ENCODE results near the gene PHF11.
"Not testable (repeated sequence)": the region's sequence is repeated elsewhere in the genome, so short reads cannot be mapped to it uniquely, and the experiment has no call there.

Gene PHF11

DNA sequence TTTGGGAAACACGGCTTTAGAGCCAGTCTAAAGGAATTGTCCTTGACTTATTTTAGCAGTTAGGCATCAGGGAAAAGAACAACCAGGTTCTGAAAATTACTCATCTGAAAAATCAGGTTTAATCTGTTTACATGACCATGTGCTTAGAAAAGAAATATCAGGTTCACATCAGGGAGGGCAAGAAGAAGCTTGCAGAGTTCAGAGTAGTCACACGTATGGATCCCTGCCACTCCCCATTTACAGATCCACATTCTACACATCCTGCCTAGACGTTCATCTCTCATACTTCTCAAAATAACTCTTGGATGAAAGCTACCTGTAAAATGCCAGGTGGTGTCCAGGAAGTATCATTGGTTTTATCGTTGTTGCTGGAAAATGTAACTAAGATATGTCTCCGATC is 14.0 kb upstream of the PHF11 start:
- Histone ChIP-seq H3K36me3 (ENCODE audit: insufficient read depth, low read length) (no peaks in the 10 kb centered on the region), H3K4me3 (no peak overlapping the region), H3K27ac (no peak overlapping the region), H3K9me3 (ENCODE audit: low read depth, low read length) (no peaks in the 10 kb centered on the region), H3K9ac (ENCODE audit: insufficient read length) (no peak overlapping the region)
- DNase-seq (ENCODE audit: low read depth, low spot score), result no peak
- TF ChIP-seq EZH2 (IDR thresholded peaks at IDR 0.05), result no peak
- TF ChIP-seq FOXP2 (optimal IDR thresholded peaks at IDR 0.05; ENCODE audit: control extremely low read depth, extremely low read length, insufficient read depth), result no peak
- no peak for TF ChIP-seq POLR2AphosphoS5 (IDR thresholded peaks at IDR 0.05; ENCODE audit: borderline replicate concordance, low read depth, low read length)

DNA sequence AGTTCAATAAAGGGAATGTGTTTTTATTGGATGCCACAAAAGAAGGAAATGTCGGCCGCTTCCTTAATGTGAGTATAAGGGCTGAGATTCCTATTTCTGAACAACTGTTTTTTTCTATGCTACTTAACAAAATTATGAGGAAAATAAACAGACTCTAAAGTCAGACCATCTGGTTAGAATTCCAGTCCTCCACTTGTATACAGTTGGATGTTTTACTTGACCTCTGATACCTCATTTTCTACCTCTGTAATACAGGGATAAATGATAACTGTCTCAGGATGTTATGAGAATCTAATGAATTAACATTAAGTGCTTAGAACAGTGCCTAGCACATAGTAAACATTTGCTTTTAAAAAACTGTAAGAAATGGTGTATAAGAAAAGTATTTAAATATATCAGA is 7.2 kb upstream of the PHF11 start:
- DNase-seq (ENCODE audit: low read depth, low spot score), result no peak
- no peak overlapping the region for H3K27ac ChIP-seq
- H3K4me3 ChIP-seq, result no peak overlapping the region
- TF ChIP-seq FOXP2 (optimal IDR thresholded peaks at IDR 0.05; ENCODE audit: control extremely low read depth, extremely low read length, insufficient read depth), result no peak
- no peak for TF ChIP-seq EZH2 (IDR thresholded peaks at IDR 0.05)
- no peak for TF ChIP-seq POLR2AphosphoS5 (IDR thresholded peaks at IDR 0.05; ENCODE audit: borderline replicate concordance, low read depth, low read length)
- H3K9ac ChIP-seq (ENCODE audit: insufficient read length), result no peak overlapping the region
- no peaks in the 10 kb centered on the region for H3K9me3 ChIP-seq (ENCODE audit: low read depth, low read length)
- H3K36me3 ChIP-seq (ENCODE audit: insufficient read depth, low read length), result no peaks in the 10 kb centered on the region

- H3K4me3 ChIP-seq, result no peak overlapping the region
- TF ChIP-seq FOXP2 (optimal IDR thresholded peaks at IDR 0.05; ENCODE audit: control extremely low read depth, extremely low read length, insufficient read depth), result no peak
- no peak for TF ChIP-seq EZH2 (IDR thresholded peaks at IDR 0.05)
- TF ChIP-seq POLR2AphosphoS5 (IDR thresholded peaks at IDR 0.05; ENCODE audit: borderline replicate concordance, low read depth, low read length), result no peak
- H3K9me3 ChIP-seq (ENCODE audit: low read depth, low read length), result no peaks in the 10 kb centered on the region
- no peak for DNase-seq (ENCODE audit: low read depth, low spot score)
- no peak overlapping the region for H3K27ac ChIP-seq
- no peak overlapping the region for H3K9ac ChIP-seq (ENCODE audit: insufficient read length)
- no peaks in the 10 kb centered on the region for H3K36me3 ChIP-seq (ENCODE audit: insufficient read depth, low read length)
Measured at GRCh38 chr13:49494645-49495044, 1.1 kb upstream of the PHF11 start.

GRCh38 chr13:49496837-49497236 is 1.1 kb downstream of the PHF11 start:
- H3K9me3 ChIP-seq (ENCODE audit: low read depth, low read length); H3K4me3 ChIP-seq; DNase-seq (ENCODE audit: low read depth, low spot score); H3K36me3 ChIP-seq (ENCODE audit: insufficient read depth, low read length); H3K27ac ChIP-seq; H3K9ac ChIP-seq (ENCODE audit: insufficient read length): not testable (repeated sequence)

- TF ChIP-seq POLR2AphosphoS5 (IDR thresholded peaks at IDR 0.05; ENCODE audit: borderline replicate concordance, low read depth, low read length) (no peak), EZH2 (IDR thresholded peaks at IDR 0.05) (no peak), FOXP2 (optimal IDR thresholded peaks at IDR 0.05; ENCODE audit: control extremely low read depth, extremely low read length, insufficient read depth) (no peak)
- H3K9ac ChIP-seq (ENCODE audit: insufficient read length), result no peak overlapping the region
- no peaks in the 10 kb centered on the region for H3K9me3 ChIP-seq (ENCODE audit: low read depth, low read length)
- no peak overlapping the region for H3K4me3 ChIP-seq
- DNase-seq (ENCODE audit: low read depth, low spot score), result no peak
- no peak overlapping the region for H3K27ac ChIP-seq
- H3K36me3 ChIP-seq (ENCODE audit: insufficient read depth, low read length), result no peaks in the 10 kb centered on the region
Measured at GRCh38 chr13:49497272-49497671, 1.5 kb downstream of the PHF11 start.

DNA sequence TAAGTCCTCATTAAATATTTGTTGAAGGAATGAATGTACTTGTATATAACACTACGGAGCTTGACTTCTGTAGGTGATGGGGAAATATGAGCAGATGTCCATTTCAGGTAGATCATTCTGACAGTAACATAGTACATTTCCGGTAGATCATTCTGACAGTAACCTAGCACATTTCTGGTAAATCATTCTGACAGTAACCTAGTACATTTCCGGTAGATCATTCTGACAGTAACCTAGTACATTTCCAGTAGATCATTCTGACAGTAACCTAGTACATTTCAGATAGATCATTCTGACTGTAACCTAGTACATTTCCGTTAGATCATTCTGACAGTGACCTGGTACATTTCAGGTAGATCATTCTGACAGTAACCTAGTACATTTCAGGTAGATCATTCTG is 2.5 kb downstream of the PHF11 start:
- Histone ChIP-seq H3K9me3 (ENCODE audit: low read depth, low read length) (no peaks in the 10 kb centered on the region), H3K9ac (ENCODE audit: insufficient read length) (no peak overlapping the region), H3K27ac (no peak overlapping the region), H3K36me3 (ENCODE audit: insufficient read depth, low read length) (no peaks in the 10 kb centered on the region), H3K4me3 (no peak overlapping the region)
- TF ChIP-seq FOXP2 (optimal IDR thresholded peaks at IDR 0.05; ENCODE audit: control extremely low read depth, extremely low read length, insufficient read depth), result no peak
- TF ChIP-seq EZH2 (IDR thresholded peaks at IDR 0.05), result no peak
- no peak for TF ChIP-seq POLR2AphosphoS5 (IDR thresholded peaks at IDR 0.05; ENCODE audit: borderline replicate concordance, low read depth, low read length)
- no peak for DNase-seq (ENCODE audit: low read depth, low spot score)

DNA sequence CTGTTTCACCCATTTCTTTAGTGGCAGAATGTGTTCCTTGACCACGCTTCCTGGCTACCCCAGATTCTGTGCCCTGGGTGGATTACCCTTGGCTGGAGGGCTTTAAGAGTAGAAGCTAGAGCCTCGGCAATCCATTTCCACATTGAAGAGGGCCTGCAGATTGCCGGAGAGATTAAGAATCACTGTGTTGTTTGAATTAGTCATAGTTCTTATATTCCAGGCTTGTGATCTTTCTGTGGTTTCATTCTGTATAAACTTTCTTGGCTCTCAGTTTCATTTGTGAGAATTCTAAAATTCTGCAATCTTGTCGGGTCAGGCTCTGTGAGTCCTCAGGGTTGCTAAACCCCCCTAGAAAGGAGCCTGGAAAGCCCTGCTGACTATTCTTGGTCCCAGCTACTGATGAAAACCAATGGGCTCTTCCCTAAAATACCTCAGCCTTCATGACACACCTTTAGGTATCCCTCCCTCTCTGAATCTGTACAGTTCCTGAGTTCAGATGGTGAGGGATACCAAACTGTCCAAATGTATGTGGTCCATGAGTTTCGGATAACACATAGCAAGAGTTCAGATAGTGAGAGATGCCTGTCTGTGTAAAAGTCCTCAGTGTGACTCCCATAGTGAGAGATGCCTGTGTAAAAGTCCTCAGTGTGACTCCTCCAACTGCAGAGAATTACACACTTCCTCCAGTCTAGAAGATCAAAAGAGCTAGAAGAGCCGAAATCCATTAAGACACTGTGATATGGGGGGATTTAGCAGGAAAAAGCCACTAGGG is 4.3 kb downstream of the PHF11 start:
- Histone ChIP-seq H3K4me3 (no peak overlapping the region), H3K36me3 (ENCODE audit: insufficient read depth, low read length) (no peaks in the 10 kb centered on the region), H3K27ac (no peak overlapping the region), H3K9ac (ENCODE audit: insufficient read length) (no peak overlapping the region), H3K9me3 (ENCODE audit: low read depth, low read length) (no peaks in the 10 kb centered on the region)
- no peak for DNase-seq (ENCODE audit: low read depth, low spot score)
- TF ChIP-seq EZH2 (IDR thresholded peaks at IDR 0.05), result no peak
- TF ChIP-seq POLR2AphosphoS5 (IDR thresholded peaks at IDR 0.05; ENCODE audit: borderline replicate concordance, low read depth, low read length), result no peak
- TF ChIP-seq FOXP2 (optimal IDR thresholded peaks at IDR 0.05; ENCODE audit: control extremely low read depth, extremely low read length, insufficient read depth), result no peak

DNA sequence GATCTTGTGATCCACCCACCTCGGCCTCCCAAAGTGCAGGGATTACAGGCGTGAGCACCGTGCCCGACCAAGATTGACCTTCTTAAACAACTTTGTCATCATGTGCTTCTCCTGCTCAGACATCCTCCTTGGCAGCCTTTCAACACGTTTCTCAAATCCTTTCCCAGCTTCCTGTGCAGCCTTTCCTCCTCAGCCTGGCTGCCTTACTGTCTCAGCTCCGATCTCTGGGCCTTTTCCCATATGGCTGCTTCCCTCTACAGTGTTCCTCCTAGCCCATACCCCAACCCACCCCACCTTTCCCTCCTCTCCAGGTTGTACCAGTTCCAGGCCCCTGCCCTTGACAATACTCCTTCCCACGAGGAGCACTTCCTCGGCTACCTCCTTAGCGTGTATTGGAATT is 7.2 kb downstream of the PHF11 start:
- no peak overlapping the region for H3K4me3 ChIP-seq
- TF ChIP-seq EZH2 (IDR thresholded peaks at IDR 0.05) (no peak), FOXP2 (optimal IDR thresholded peaks at IDR 0.05; ENCODE audit: control extremely low read depth, extremely low read length, insufficient read depth) (no peak), POLR2AphosphoS5 (IDR thresholded peaks at IDR 0.05; ENCODE audit: borderline replicate concordance, low read depth, low read length) (no peak)
- DNase-seq (ENCODE audit: low read depth, low spot score), result no peak
- no peak overlapping the region for H3K27ac ChIP-seq
- H3K36me3 ChIP-seq (ENCODE audit: insufficient read depth, low read length), result no peaks in the 10 kb centered on the region
- H3K9ac ChIP-seq (ENCODE audit: insufficient read length), result no peak overlapping the region
- H3K9me3 ChIP-seq (ENCODE audit: low read depth, low read length), result no peaks in the 10 kb centered on the region

DNA sequence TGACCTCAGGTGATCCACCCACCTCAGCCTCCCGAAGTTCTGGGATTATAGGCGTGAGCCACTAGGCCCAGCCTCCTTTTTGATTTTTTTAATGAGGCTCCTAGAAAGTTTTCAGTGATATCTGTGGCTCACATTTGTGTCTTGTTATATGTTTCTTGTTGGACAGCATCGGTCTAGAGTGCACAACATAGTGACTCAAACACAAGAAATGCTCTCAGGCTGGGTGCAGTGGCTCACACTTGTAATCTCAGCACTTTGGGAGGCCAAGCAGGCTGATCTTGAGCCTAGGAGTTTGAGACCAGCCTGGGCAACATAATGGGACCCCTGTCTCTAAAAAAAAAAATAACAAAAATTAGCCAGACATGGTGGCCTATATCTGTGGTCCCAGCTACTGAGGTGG is 8.2 kb downstream of the PHF11 start:
- DNase-seq (ENCODE audit: low read depth, low spot score), result no peak
- Histone ChIP-seq H3K9me3 (ENCODE audit: low read depth, low read length) (no peaks in the 10 kb centered on the region), H3K27ac (no peak overlapping the region), H3K36me3 (ENCODE audit: insufficient read depth, low read length) (no peaks in the 10 kb centered on the region), H3K4me3 (no peak overlapping the region), H3K9ac (ENCODE audit: insufficient read length) (no peak overlapping the region)
- TF ChIP-seq FOXP2 (optimal IDR thresholded peaks at IDR 0.05; ENCODE audit: control extremely low read depth, extremely low read length, insufficient read depth), result no peak
- no peak for TF ChIP-seq EZH2 (IDR thresholded peaks at IDR 0.05)
- no peak for TF ChIP-seq POLR2AphosphoS5 (IDR thresholded peaks at IDR 0.05; ENCODE audit: borderline replicate concordance, low read depth, low read length)

All from SK-N-MC (cell line).